ENCODE measurements around the gene TAPBP. TPM values are rescaled to one million over a fixed set of nuclear protein-coding genes. Genes with fewer than 3 reads are reported as not detected.
"Not testable (repeated sequence)": the region's sequence is repeated elsewhere in the genome, so short reads cannot be mapped to it uniquely, and the experiment has no call there.

The TAPBP gene
- total and polyA plus RNA-seq, 4 experiments from 2014 or later: 240 to 370 (median 262) TPM

GRCh38 chr6:33271117-33271467, 42.8 kb downstream of the TAPBP start:
- Histone ChIP-seq H3K9me3 (ENCODE audit: control insufficient read depth in 1 of 2, low read length in 2 of 2) (no peaks in the 10 kb centered on the region), H3K27ac (ENCODE audit: low read depth, low read length) (peak overlapping the region; percentile 85), H3K27me3 (ENCODE audit: insufficient read depth, low read length) (no peaks in the 10 kb centered on the region), H3K4me3 (ENCODE audit: low read length in 2 of 2) (peak overlapping the region; percentile 75 to 90), H3K36me3 (ENCODE audit: insufficient read depth, low read length) (peaks cover 60% of the 10 kb centered on the region), H3K4me1 (ENCODE audit: insufficient read depth, low read length) (peaks cover 57% of the 10 kb centered on the region)
- POLR2A ChIA-PET (ENCODE audit: partially characterized antibody): interaction anchor here (0.8 to 5.4 kb wide), 33 partner anchors 9 to 1299 kb away, joined by 3 to 116 read pairs (median 8); partner anchors contain the start of genes BAK1, BRD2, CUTA and DXO
- CTCF ChIA-PET (ENCODE audit: partially characterized antibody): interaction anchor here (1.0 to 4.7 kb wide), 10 partner anchors 10 to 120 kb away, joined by 3 to 35 read pairs (median 10); partner anchors contain the start of genes PFDN6, RGL2, TAPBP and WDR46
- H3K4me3 Mint-ChIP-seq: peak overlapping the region; percentile 96 to 100 (median 98)
- H3K27ac Mint-ChIP-seq: peak overlapping the region; percentile 97 to 100 (median 99)
- peaks cover 37 to 72% (median 55%) of the 10 kb centered on the region in 4 donors for H3K4me1 Mint-ChIP-seq
- no peaks in the 10 kb centered on the region for H3K27me3 Mint-ChIP-seq
- no peak for DNase-seq
- intact Hi-C loops (cut with micrococcal nuclease): loop anchor here (1.0 to 10.0 kb wide), 9 partner anchors 18 to 1296 kb away; partner anchors contain the start of genes CUTA, DXO, KIFC1 and PFDN6
- H3K36me3 Mint-ChIP-seq: peaks cover 46 to 82% of the 10 kb centered on the region in 2 donors
- H3K9me3 Mint-ChIP-seq: peaks cover 0 to 5% (median 0%) of the 10 kb centered on the region in 8 donors

GRCh38 chr6:33264015-33264414, 49.9 kb downstream of the TAPBP start:
- intact Hi-C loops (cut with micrococcal nuclease): no loop called here

GRCh38 chr6:33262490-33262889, 51.4 kb downstream of the TAPBP start:
- intact Hi-C loops (cut with micrococcal nuclease); DNase-seq; H3K4me1 Mint-ChIP-seq; H3K4me1 ChIP-seq (ENCODE audit: insufficient read depth, low read length); H3K27me3 ChIP-seq (ENCODE audit: insufficient read depth, low read length); H3K9me3 Mint-ChIP-seq; H3K9me3 ChIP-seq (ENCODE audit: control insufficient read depth in 1 of 2, low read length in 2 of 2); H3K27me3 Mint-ChIP-seq; H3K27ac ChIP-seq (ENCODE audit: low read depth, low read length); H3K4me3 ChIP-seq (ENCODE audit: low read length in 2 of 2); H3K4me3 Mint-ChIP-seq; H3K27ac Mint-ChIP-seq: not testable (repeated sequence)
- H3K36me3 Mint-ChIP-seq: peaks cover 46 to 70% of the 10 kb centered on the region in 2 donors
- CTCF ChIA-PET (ENCODE audit: partially characterized antibody): interaction anchor here (2.9 kb wide), 1 partner anchor 9 kb away, joined by 9 read pairs; the partner anchor contains the start of genes RPS18 and VPS52
- H3K36me3 ChIP-seq (ENCODE audit: insufficient read depth, low read length): peaks cover 47% of the 10 kb centered on the region
- POLR2A ChIA-PET (ENCODE audit: partially characterized antibody): interaction anchor here (0.7 kb wide), 1 partner anchor 62 kb away, joined by 4 read pairs; the partner anchor contains the start of genes RXRB and SLC39A7

More at GRCh38 chr6:33264015-33264414, 49.9 kb downstream of the TAPBP start:
- peak overlapping the region in 2 of 7 donors; percentile 53 to 81 for H3K27ac Mint-ChIP-seq
- H3K36me3 Mint-ChIP-seq: peaks cover 59 to 75% of the 10 kb centered on the region in 2 donors
- no peaks in the 10 kb centered on the region for H3K4me1 ChIP-seq (ENCODE audit: insufficient read depth, low read length)
- ChIA-PET POLR2A (ENCODE audit: partially characterized antibody) (interaction anchor here (0.6 to 0.8 kb wide), 2 partner anchors 18 to 103 kb away, joined by 3 read pairs; no protein-coding TSS in a partner anchor), CTCF (ENCODE audit: partially characterized antibody) (no interaction called here)
- no peaks in the 10 kb centered on the region for H3K9me3 Mint-ChIP-seq
- no peaks in the 10 kb centered on the region for H3K9me3 ChIP-seq (ENCODE audit: control insufficient read depth in 1 of 2, low read length in 2 of 2)
- DNase-seq: no peak
- peaks cover 62% of the 10 kb centered on the region for H3K36me3 ChIP-seq (ENCODE audit: insufficient read depth, low read length)
- H3K4me3 Mint-ChIP-seq: peak overlapping the region in 1 of 8 donors; percentile 25
- H3K4me1 Mint-ChIP-seq: peaks cover 0 to 9% (median under 1%) of the 10 kb centered on the region in 4 donors
- no peaks in the 10 kb centered on the region for H3K27me3 ChIP-seq (ENCODE audit: insufficient read depth, low read length)
- no peak overlapping the region for H3K4me3 ChIP-seq (ENCODE audit: low read length in 2 of 2)
- no peak overlapping the region for H3K27ac ChIP-seq (ENCODE audit: low read depth, low read length)
- H3K27me3 Mint-ChIP-seq: no peaks in the 10 kb centered on the region

GRCh38 chr6:33259032-33259431, 54.8 kb downstream of the TAPBP start:
- no peaks in the 10 kb centered on the region for H3K9me3 Mint-ChIP-seq
- no peaks in the 10 kb centered on the region for H3K27me3 Mint-ChIP-seq
- peaks cover 0 to 4% (median 0%) of the 10 kb centered on the region in 4 donors for H3K4me1 Mint-ChIP-seq
- peaks cover 24 to 42% of the 10 kb centered on the region in 2 donors for H3K36me3 Mint-ChIP-seq
- peak overlapping the region in 1 of 7 donors; percentile 23 for H3K27ac Mint-ChIP-seq
- H3K36me3 ChIP-seq (ENCODE audit: insufficient read depth, low read length): peaks cover 22% of the 10 kb centered on the region
- no peaks in the 10 kb centered on the region for H3K27me3 ChIP-seq (ENCODE audit: insufficient read depth, low read length)
- no peaks in the 10 kb centered on the region for H3K9me3 ChIP-seq (ENCODE audit: control insufficient read depth in 1 of 2, low read length in 2 of 2)
- no peak for DNase-seq
- H3K27ac ChIP-seq (ENCODE audit: low read depth, low read length): no peak overlapping the region
- no peak overlapping the region for H3K4me3 ChIP-seq (ENCODE audit: low read length in 2 of 2)
- no peaks in the 10 kb centered on the region for H3K4me1 ChIP-seq (ENCODE audit: insufficient read depth, low read length)
- no peak overlapping the region for H3K4me3 Mint-ChIP-seq
- ChIA-PET CTCF (ENCODE audit: partially characterized antibody) (interaction anchor here (1.3 kb wide), 1 partner anchor 10 kb away, joined by 4 read pairs; no protein-coding TSS in a partner anchor), POLR2A (ENCODE audit: partially characterized antibody) (interaction anchor here (1.7 kb wide), 1 partner anchor 18 kb away, joined by 3 read pairs; the partner anchor contains the start of gene B3GALT4)
- intact Hi-C loops (cut with micrococcal nuclease): no loop called here

- Histone ChIP-seq H3K4me3 (ENCODE audit: low read length in 2 of 2) (no peak overlapping the region), H3K27ac (ENCODE audit: low read depth, low read length) (no peak overlapping the region), H3K27me3 (ENCODE audit: insufficient read depth, low read length) (no peaks in the 10 kb centered on the region), H3K9me3 (ENCODE audit: control insufficient read depth in 1 of 2, low read length in 2 of 2) (no peaks in the 10 kb centered on the region), H3K36me3 (ENCODE audit: insufficient read depth, low read length) (no peaks in the 10 kb centered on the region), H3K4me1 (ENCODE audit: insufficient read depth, low read length) (peaks cover 13% of the 10 kb centered on the region)
- Mint-ChIP-seq H3K36me3 (peaks cover 18 to 35% of the 10 kb centered on the region in 2 donors), H3K27me3 (no peaks in the 10 kb centered on the region), H3K4me1 (peaks cover 13 to 29% (median 17%) of the 10 kb centered on the region in 4 donors), H3K9me3 (no peaks in the 10 kb centered on the region), H3K4me3 (no peak overlapping the region), H3K27ac (no peak overlapping the region)
- DNase-seq: no peak
- CTCF ChIA-PET (ENCODE audit: partially characterized antibody): interaction anchor here (0.7 to 1.0 kb wide), 2 partner anchors 98 to 152 kb away, joined by 3 to 4 read pairs; no protein-coding TSS in a partner anchor
- intact Hi-C loops (cut with micrococcal nuclease): no loop called here
- POLR2A ChIA-PET (ENCODE audit: partially characterized antibody): interaction anchor here (1.1 to 1.7 kb wide), 2 partner anchors 11 to 17 kb away, joined by 4 to 9 read pairs; partner anchors contain the start of genes RPS18 and VPS52
Measured at GRCh38 chr6:33254591-33254990, 59.3 kb downstream of the TAPBP start.

- no peaks in the 10 kb centered on the region for H3K36me3 ChIP-seq (ENCODE audit: insufficient read depth, low read length)
- no peaks in the 10 kb centered on the region for H3K27me3 ChIP-seq (ENCODE audit: insufficient read depth, low read length)
- Mint-ChIP-seq H3K27me3 (no peaks in the 10 kb centered on the region), H3K9me3 (no peaks in the 10 kb centered on the region), H3K36me3 (peaks cover 18 to 27% of the 10 kb centered on the region in 2 donors), H3K27ac (no peak overlapping the region), H3K4me1 (peaks cover 19 to 47% (median 30%) of the 10 kb centered on the region in 4 donors), H3K4me3 (no peak overlapping the region)
- H3K4me3 ChIP-seq (ENCODE audit: low read length in 2 of 2): no peak overlapping the region
- intact Hi-C loops (cut with micrococcal nuclease): no loop called here
- no peak overlapping the region for H3K27ac ChIP-seq (ENCODE audit: low read depth, low read length)
- no peak for DNase-seq
- CTCF ChIA-PET (ENCODE audit: partially characterized antibody): interaction anchor here (0.7 kb wide), 1 partner anchor 12 kb away, joined by 4 read pairs; no protein-coding TSS in a partner anchor
- H3K4me1 ChIP-seq (ENCODE audit: insufficient read depth, low read length): peaks cover 26% of the 10 kb centered on the region
- POLR2A ChIA-PET (ENCODE audit: partially characterized antibody): no interaction called here
- H3K9me3 ChIP-seq (ENCODE audit: control insufficient read depth in 1 of 2, low read length in 2 of 2): no peaks in the 10 kb centered on the region
Measured at GRCh38 chr6:33252759-33253158, 61.1 kb downstream of the TAPBP start.

GRCh38 chr6:33251395-33252012, 62.4 kb downstream of the TAPBP start:
- peak overlapping the region in 5 of 7 donors; percentile 21 to 85 (median 72) for H3K27ac Mint-ChIP-seq
- H3K9me3 Mint-ChIP-seq: no peaks in the 10 kb centered on the region
- Histone ChIP-seq H3K4me3 (ENCODE audit: low read length in 2 of 2) (no peak overlapping the region), H3K27ac (ENCODE audit: low read depth, low read length) (no peak overlapping the region), H3K9me3 (ENCODE audit: control insufficient read depth in 1 of 2, low read length in 2 of 2) (no peaks in the 10 kb centered on the region), H3K4me1 (ENCODE audit: insufficient read depth, low read length) (peaks cover 26% of the 10 kb centered on the region), H3K36me3 (ENCODE audit: insufficient read depth, low read length) (no peaks in the 10 kb centered on the region), H3K27me3 (ENCODE audit: insufficient read depth, low read length) (no peaks in the 10 kb centered on the region)
- intact Hi-C loops (cut with micrococcal nuclease): no loop called here
- POLR2A ChIA-PET (ENCODE audit: partially characterized antibody): interaction anchor here (1.0 to 5.6 kb wide), 6 partner anchors 19 to 93 kb away, joined by 3 to 92 read pairs (median 48); partner anchors contain the start of genes B3GALT4, RING1, RPS18 and RXRB
- H3K36me3 Mint-ChIP-seq: peaks cover 18 to 26% of the 10 kb centered on the region in 2 donors
- peaks cover 0 to 2% of the 10 kb centered on the region in 2 donors for H3K27me3 Mint-ChIP-seq
- H3K4me3 Mint-ChIP-seq: peak overlapping the region in 6 of 8 donors; percentile 14 to 67 (median 46)
- DNase-seq: no peak
- CTCF ChIA-PET (ENCODE audit: partially characterized antibody): interaction anchor here (2.7 to 7.0 kb wide), 3 partner anchors 19 to 94 kb away, joined by 7 to 105 read pairs (median 35); partner anchors contain the start of genes RPS18 and VPS52
- peaks cover 19 to 47% (median 30%) of the 10 kb centered on the region in 4 donors for H3K4me1 Mint-ChIP-seq
